IMR-90 (cell line): ENCODE measurements around the gene GRAMD1A. TPM values are rescaled to one million over a fixed set of nuclear protein-coding genes. Genes with fewer than 3 reads are reported as not detected.
"Not testable (repeated sequence)": the region's sequence is repeated elsewhere in the genome, so short reads cannot be mapped to it uniquely, and the experiment has no call there.

Experiments used
- ATAC-seq: fragments of 200-7000 bp; cut with Tn5 transposase; 2 replicates; pipeline ENCODE4 v1.9.1; 2020; ENCODE audit warnings: low read depth, mild to moderate bottlenecking, moderate library complexity
- BruUV-seq: library from RNA; stranded (reverse); fragments of 400-500 nt; replicated peaks from 2 replicates; lab custom pipeline; 2021; lab: Mats Ljungman, UMichigan
- CTCF ChIA-PET: fragments of 300-600 bp; formaldehyde crosslinking; extraction: SDS; loops from one replicate; lab custom pipeline; 2021; ENCODE audit warnings: antibody characterized with exemption; lab: Yijun Ruan, JAX
- POLR2A ChIA-PET: fragments of 300-600 bp; sonication (Branson Sonifier 250); formaldehyde crosslinking; loops from one replicate; lab custom pipeline; 2022; ENCODE audit warnings: antibody characterized with exemption; ENCODE audit not compliant: unreplicated experiment; lab: Charles Lee
- DNase-seq: peaks from one replicate; pipeline ENCODE4 v3.0.0; 2013
- H2AFZ ChIP-seq: replicated peaks from 2 replicates; pipeline ENCODE3; 2013; ENCODE audit warnings: low read length, mild to moderate bottlenecking; ENCODE audit not compliant: poor library complexity
- H2AK5ac ChIP-seq: 2 replicates; pipeline ENCODE4 v1.6.1; 2013; ENCODE audit warnings: low read depth, low read length, inconsistent platforms
- H2AK9ac ChIP-seq: replicated peaks from 2 replicates; pipeline ENCODE3; 2013; ENCODE audit warnings: mild to moderate bottlenecking, low read depth, low read length, moderate library complexity; ENCODE audit not compliant: poor library complexity
- H2BK120ac ChIP-seq: 2 replicates; pipeline ENCODE4 v1.6.1; 2013; ENCODE audit warnings: low read depth, low read length, inconsistent platforms
- H2BK15ac ChIP-seq: 3 replicates; pipeline ENCODE4 v1.6.1; 2013; ENCODE audit warnings: low read depth, low read length, inconsistent platforms
- H2BK20ac ChIP-seq: 2 replicates; pipeline ENCODE4 v1.6.1; 2013; ENCODE audit warnings: low read depth, mild to moderate bottlenecking, inconsistent platforms, low read length, moderate library complexity
- H2BK5ac ChIP-seq: 2 replicates; pipeline ENCODE4 v1.6.1; 2013; ENCODE audit warnings: mild to moderate bottlenecking, low read depth, low read length, inconsistent platforms; ENCODE audit not compliant: poor library complexity, severe bottlenecking
- H3K14ac ChIP-seq: replicated peaks from 2 replicates; pipeline ENCODE4 v1.6.1; 2013; ENCODE audit warnings: low read depth, low read length, inconsistent platforms
- H3K18ac ChIP-seq: 2 replicates; pipeline ENCODE4 v1.6.1; 2013; ENCODE audit warnings: low read depth, low read length, control low read depth
- H3K23ac ChIP-seq: 2 replicates; pipeline ENCODE4 v1.6.1; 2013; ENCODE audit warnings: low read depth, low read length, inconsistent platforms
- H3K27ac ChIP-seq: 2 replicates; pipeline ENCODE4 v1.5.1; 2013; ENCODE audit warnings: mild to moderate bottlenecking, control low read depth, low read length; ENCODE audit not compliant: insufficient read depth
- H3K27me3 ChIP-seq: 2 replicates; pipeline ENCODE4 v1.6.1; 2013; ENCODE audit warnings: low read length; ENCODE audit not compliant: control insufficient read depth, insufficient read depth
- H3K36me3 ChIP-seq: 2 replicates; pipeline ENCODE4 v1.6.1; 2013; ENCODE audit warnings: low read length, mixed read lengths; ENCODE audit not compliant: control insufficient read depth, insufficient read depth
- H3K4ac ChIP-seq: 2 replicates; pipeline ENCODE4 v1.6.1; 2013; ENCODE audit warnings: low read depth, low read length, inconsistent platforms
- H3K4me1 ChIP-seq: 2 replicates; pipeline ENCODE4 v1.6.1; 2013; ENCODE audit warnings: low read length, mixed read lengths; ENCODE audit not compliant: control insufficient read depth, insufficient read depth
- H3K4me2 ChIP-seq: 2 replicates; pipeline ENCODE4 v1.6.1; 2013; ENCODE audit warnings: low read depth, mild to moderate bottlenecking, control low read depth, low read length, moderate library complexity
- H3K4me3 ChIP-seq: 2 replicates; pipeline ENCODE4 v1.5.1; 2013; ENCODE audit warnings: low read depth, mild to moderate bottlenecking, control low read depth, low read length, moderate library complexity; ENCODE audit not compliant: insufficient read depth
- H3K56ac ChIP-seq: 2 replicates; pipeline ENCODE4 v1.6.1; 2013; ENCODE audit warnings: low read length, inconsistent platforms; ENCODE audit not compliant: insufficient read depth; ENCODE audit errors: extremely low read depth
- H3K79me1 ChIP-seq, 2 experiments: 2 replicates each; pipeline ENCODE4 v1.6.1; 2013; ENCODE audit warnings: low read length in 2 of 2, inconsistent platforms in 1 of 2, low read depth in 1 of 2
- H3K9ac ChIP-seq: 2 replicates; pipeline ENCODE4 v1.6.1; 2013; ENCODE audit warnings: low read depth, low read length, control low read depth
- H3K9me1 ChIP-seq: 2 replicates; pipeline ENCODE4 v1.6.1; 2013; ENCODE audit warnings: low read length, inconsistent platforms; ENCODE audit not compliant: insufficient read depth
- H3K9me3 ChIP-seq: 2 replicates; pipeline ENCODE4 v1.6.1; 2013; ENCODE audit warnings: low read length; ENCODE audit not compliant: control insufficient read depth, insufficient read depth
- H4K20me1 ChIP-seq: 2 replicates; pipeline ENCODE4 v1.6.1; 2013; ENCODE audit warnings: low read length, inconsistent platforms; ENCODE audit not compliant: insufficient read depth
- H4K5ac ChIP-seq: 2 replicates; pipeline ENCODE4 v1.6.1; 2013; ENCODE audit warnings: mild to moderate bottlenecking, low read depth, low read length, control low read depth
- H4K8ac ChIP-seq, 2 experiments: 2 replicates each; pipeline ENCODE4 v1.6.1; 2013; ENCODE audit warnings: low read depth in 2 of 2, low read length in 2 of 2, control low read depth in 1 of 2, inconsistent platforms in 1 of 2
- H4K91ac ChIP-seq: 2 replicates; pipeline ENCODE4 v1.6.1; 2013; ENCODE audit warnings: low read depth, low read length, inconsistent platforms; ENCODE audit not compliant: insufficient read depth
- CHD1 ChIP-seq: IDR thresholded peaks from 2 replicates; pipeline ENCODE4 v1.6.1; 2012; ENCODE audit warnings: low read depth, low read length, improper control_type of control experiment
- FOS ChIP-seq: fragments of 150-350 bp; IDR thresholded peaks from 2 replicates; pipeline ENCODE4 v1.6.1; 2016; ENCODE audit warnings: low read depth, low read length
- POLR2A ChIP-seq: IDR thresholded peaks from 2 replicates; pipeline ENCODE4 v1.6.1; 2012; ENCODE audit warnings: mild to moderate bottlenecking, low read depth, low read length
- RAD21 ChIP-seq: IDR thresholded peaks from 2 replicates; pipeline ENCODE4 v1.6.1; 2012; ENCODE audit warnings: low read length, improper control_type of control experiment
- SMC3 ChIP-seq: fragments of 150-350 bp; IDR thresholded peaks from 2 replicates; pipeline ENCODE4 v1.6.1; 2016; ENCODE audit warnings: low read depth, mild to moderate bottlenecking, antibody characterized with exemption, low read length, moderate library complexity
- USF2 ChIP-seq: fragments of 150-350 bp; IDR thresholded peaks from 2 replicates; pipeline ENCODE4 v1.6.1; 2017; ENCODE audit warnings: mild to moderate bottlenecking, antibody characterized with exemption, low read length, low read depth
- WGBS, 2 experiments: methylation state at CpG; one replicate each; pipeline versions ENCODE4 v1.1.5 to v1.1.7; 2013; ENCODE audit warnings: missing lambda C conversion rate in 2 of 2; ENCODE audit not compliant: insufficient read length in 1 of 2; ENCODE audit errors: extremely low coverage in 2 of 2; 5-methylcytosine and 5-hydroxymethylcytosine counted together
- dilution Hi-C: fragments of 300-500 bp; cut with HindIII; formaldehyde crosslinking; loops from one replicate; pipeline ENCODE4 v1.14.3; 2018; ENCODE audit warnings: low sequenced_read_pairs; ENCODE audit not compliant: unreplicated experiment
- in situ Hi-C: fragments of 300-500 bp; cut with MboI; formaldehyde crosslinking; loops from 3 replicates; pipeline ENCODE4 v1.14.3; 2019; ENCODE audit warnings: low sequenced_read_pairs, inconsistent platforms, mixed read lengths
- intact Hi-C: fragments of 100-400 bp; cut with micrococcal nuclease; formaldehyde crosslinking; loops from 2 replicates; pipeline ENCODE4 v1.10.0; 2022
- polyA plus RNA-seq, 3 experiments: library from polyadenylated mRNA; depleted of rRNA; stranded (reverse); fragments of >200 nt; gene quantifications; 2 replicates each; pipeline ENCODE4 v1.2.3, GENCODE V29; 2012; ENCODE audit warnings: low replicate concordance in 1 of 3
- total RNA-seq: library from RNA; depleted of rRNA; stranded (reverse); fragments of >200 nt; gene quantifications from 2 replicates; pipeline ENCODE4 v1.2.3, GENCODE V29; 2012

The GRAMD1A gene
- total and polyA plus RNA-seq, 2 of the 4 experiments (the other 2 are of a cell fraction), result 11.1 to 63.0 TPM

DNA sequence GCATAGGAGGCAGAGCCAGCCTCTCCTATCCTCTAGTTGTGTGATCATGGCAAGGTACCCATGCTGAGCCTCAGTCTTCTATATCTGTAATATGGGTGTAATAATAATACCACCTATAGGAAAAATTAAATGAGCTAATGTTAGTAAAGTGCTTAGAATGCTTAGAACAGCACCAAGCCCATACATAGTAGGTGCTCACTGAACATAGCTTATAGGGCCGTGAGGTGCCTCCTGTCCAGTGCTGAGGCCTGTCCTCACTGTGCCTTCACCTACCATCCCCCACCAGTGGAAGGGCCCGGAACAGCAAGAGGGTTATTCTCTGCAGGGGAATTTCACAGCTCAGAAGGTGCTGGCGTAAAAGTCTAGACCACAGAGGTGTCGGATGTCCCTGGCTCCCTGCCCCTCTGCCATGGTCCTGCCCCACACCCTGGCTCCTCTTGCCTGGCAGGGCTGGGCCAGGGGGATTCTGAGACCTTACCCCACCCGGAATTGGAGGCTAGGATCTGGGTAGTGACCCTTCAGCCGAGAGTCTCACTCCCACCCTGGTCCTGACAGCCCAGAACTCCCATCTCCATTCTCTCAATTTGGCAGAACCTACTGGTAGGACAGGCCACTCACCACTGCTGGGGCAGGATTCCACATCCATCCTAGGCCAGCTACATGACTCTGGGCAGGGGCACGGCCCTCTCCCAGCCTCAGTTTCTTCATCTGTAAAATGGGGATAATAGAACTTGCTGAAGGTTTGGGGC, 27.9 kb downstream of the GRAMD1A start:
- Histone ChIP-seq H2BK20ac (no peak overlapping the region), H3K9me3 (no peaks in the 10 kb centered on the region), H3K27ac (no peak overlapping the region), H2AK5ac (no peak overlapping the region), H3K4me3 (no peak overlapping the region), H3K9me1 (no peaks in the 10 kb centered on the region), H3K79me1 (no peaks in the 10 kb centered on the region), H2AFZ (no peak overlapping the region), H2AK9ac (no peak overlapping the region), H3K4me1 (peaks cover 3% of the 10 kb centered on the region; the same call in 1 of the 2 replicates), H2BK15ac (no peak overlapping the region), H2BK5ac (no peak overlapping the region), H3K4ac (no peak overlapping the region), H3K9ac (no peak overlapping the region), H4K20me1 (no peaks in the 10 kb centered on the region; the same call in 1 of the 2 replicates), H3K14ac (no peak overlapping the region), H3K23ac (no peak overlapping the region), H4K91ac (no peak overlapping the region), H3K36me3 (peaks cover 42% of the 10 kb centered on the region), H3K18ac (no peak overlapping the region), H3K56ac (no peak overlapping the region), H4K5ac (no peak overlapping the region), H2BK120ac (no peak overlapping the region), H3K4me2 (no peak overlapping the region), H4K8ac (no peak overlapping the region), H3K27me3 (no peaks in the 10 kb centered on the region; the same call in 1 of the 2 replicates)
- WGBS, 2 experiments, result 89% methylated on average over 5 of the region's 7 CpGs; no CpG with 5 or more reads in 1 of the 2 experiments
- TF ChIP-seq POLR2A (no peak), FOS (no peak), SMC3 (no peak), USF2 (no peak), CHD1 (no peak), RAD21 (no peak)
- in situ Hi-C loops, result no loop called here
- no TSS peak for BruUV-seq
- POLR2A ChIA-PET, result no interaction called here
- dilution Hi-C loops, result no loop called here
- DNase-seq, result peak; percentile 27
- CTCF ChIA-PET, result no interaction called here
- intact Hi-C loops, result no loop called here
- no peak for ATAC-seq

DNA sequence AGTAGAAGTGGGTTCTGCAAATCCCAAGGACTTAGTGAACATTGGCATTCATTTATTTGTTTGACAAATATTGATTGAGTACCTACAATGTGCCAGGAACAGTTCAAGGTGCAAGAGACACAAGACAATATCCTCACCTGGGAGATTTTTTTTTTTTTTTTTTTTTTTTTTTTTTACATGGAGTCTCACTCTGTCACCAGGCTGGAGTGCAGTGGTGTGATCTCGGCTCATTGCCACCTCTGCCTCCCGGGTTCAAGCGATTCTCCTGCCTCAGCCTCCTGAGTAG, 28.4 kb downstream of the GRAMD1A start:
- H3K4me3 ChIP-seq, intact Hi-C loops, H2BK15ac ChIP-seq, H3K4ac ChIP-seq, H4K20me1 ChIP-seq, H3K9ac ChIP-seq, H3K14ac ChIP-seq, ATAC-seq, H3K4me2 ChIP-seq, DNase-seq, H3K4me1 ChIP-seq, H4K91ac ChIP-seq, dilution Hi-C loops, in situ Hi-C loops, H3K9me1 ChIP-seq, H3K23ac ChIP-seq, H3K18ac ChIP-seq, H2AK9ac ChIP-seq, H2BK20ac ChIP-seq, H4K5ac ChIP-seq, H3K9me3 ChIP-seq, H2AK5ac ChIP-seq, H2BK120ac ChIP-seq, H3K79me1 ChIP-seq, H4K8ac ChIP-seq, H2BK5ac ChIP-seq, POLR2A ChIA-PET, BruUV-seq, H3K56ac ChIP-seq, H2AFZ ChIP-seq, H3K27me3 ChIP-seq, H3K27ac ChIP-seq: not testable (repeated sequence)
- H3K36me3 ChIP-seq, result peaks cover 37% of the 10 kb centered on the region
- WGBS, 2 experiments, result no CpG with 5 or more reads among the region's 3 CpGs
- CTCF ChIA-PET, result interaction anchor here (0.7 kb wide), 1 partner anchor 16 kb away, joined by 3 read pairs; no protein-coding TSS in a partner anchor
